ENCODE measurements around the gene HIGD2A.
A peak's percentile ranks its signal among the peaks of the same experiment; 100 is the strongest.

The HIGD2A gene

GRCh38 chr5:176416965-176417364 lies 28.4 kb downstream of the HIGD2A start:
- no peak for TF ChIP-seq CTCF (conservative IDR thresholded peaks at IDR 0.05; ENCODE audit: low read depth, low read length)
- no peak for DNase-seq (ENCODE audit: low read depth)
- no peak overlapping the region for H3K4me3 ChIP-seq (ENCODE audit: low read depth, low read length)

GRCh38 chr5:176418251-176418650 lies 29.7 kb downstream of the HIGD2A start:
- no peak overlapping the region for H3K4me3 ChIP-seq (ENCODE audit: low read depth, low read length)
- TF ChIP-seq CTCF (conservative IDR thresholded peaks at IDR 0.05; ENCODE audit: low read depth, low read length) = no peak
- no peak for DNase-seq (ENCODE audit: low read depth)

- no peak overlapping the region for H3K4me3 ChIP-seq (ENCODE audit: low read depth, low read length)
Observed at GRCh38 chr5:176420086-176420485, 31.5 kb downstream of the HIGD2A start.

GRCh38 chr5:176420972-176421544 lies 32.5 kb downstream of the HIGD2A start:
- DNase-seq (ENCODE audit: low read depth) = no peak
- H3K4me3 ChIP-seq (ENCODE audit: low read depth, low read length) = no peak overlapping the region
- no peak for TF ChIP-seq CTCF (conservative IDR thresholded peaks at IDR 0.05; ENCODE audit: low read depth, low read length)

More at GRCh38 chr5:176420086-176420485, 31.5 kb downstream of the HIGD2A start:
- TF ChIP-seq CTCF (conservative IDR thresholded peaks at IDR 0.05; ENCODE audit: low read depth, low read length) = no peak
- no peak for DNase-seq (ENCODE audit: low read depth)

GRCh38 chr5:176424181-176424580 lies 35.6 kb downstream of the HIGD2A start:
- TF ChIP-seq CTCF (conservative IDR thresholded peaks at IDR 0.05; ENCODE audit: low read depth, low read length) = no peak
- H3K4me3 ChIP-seq (ENCODE audit: low read depth, low read length) = no peak overlapping the region
- no peak for DNase-seq (ENCODE audit: low read depth)

GRCh38 chr5:176425138-176425537 lies 36.6 kb downstream of the HIGD2A start:
- H3K4me3 ChIP-seq (ENCODE audit: low read depth, low read length) = no peak overlapping the region
- DNase-seq (ENCODE audit: low read depth) = peak; percentile 61
- no peak for TF ChIP-seq CTCF (conservative IDR thresholded peaks at IDR 0.05; ENCODE audit: low read depth, low read length)

GRCh38 chr5:176425791-176426190 lies 37.2 kb downstream of the HIGD2A start:
- H3K4me3 ChIP-seq (ENCODE audit: low read depth, low read length) = no peak overlapping the region
- TF ChIP-seq CTCF (conservative IDR thresholded peaks at IDR 0.05; ENCODE audit: low read depth, low read length) = no peak
- no peak for DNase-seq (ENCODE audit: low read depth)

Measured in choroid plexus epithelial cell (primary cell).